B cell (primary cell): ENCODE data around the gene CELF2. TPM values are rescaled to one million over a fixed set of nuclear protein-coding genes. Genes with fewer than 3 reads are reported as not detected.
A peak's percentile ranks its signal among the peaks of the same experiment; 100 is the strongest.

Experiments
- ATAC-seq: fragments of 200-7000 bp; cut with Tn5 transposase; one replicate; pipeline ENCODE4 v1.10.0; 2021; ENCODE audit warnings: low read depth, mild to moderate bottlenecking, moderate number of reproducible peaks, moderate library complexity
- CTCF ChIA-PET: fragments of 350-600 bp; sonication (Branson Sonifier 250); formaldehyde crosslinking; loops from one replicate; lab custom pipeline; 2021; ENCODE audit warnings: antibody characterized with exemption, inconsistent platforms; lab: Charles Lee
- POLR2A ChIA-PET: fragments of 350-600 bp; sonication (Branson Sonifier 250); formaldehyde crosslinking; loops from one replicate; lab custom pipeline; 2021; ENCODE audit warnings: antibody characterized with exemption; lab: Charles Lee
- DNase-seq: peaks from one replicate; pipeline ENCODE4 v3.0.0; 2013
- H2AFZ ChIP-seq: 2 replicates; pipeline ENCODE4 v1.6.1; 2012; ENCODE audit warnings: mild to moderate bottlenecking, low read depth, low read length; ENCODE audit not compliant: insufficient read depth, poor library complexity, severe bottlenecking
- H3K27ac ChIP-seq, 2 donors: 1 replicate in 1 of 2; 2 replicates in 1 of 2; pipeline ENCODE4 v1.5.1; 2012 to 2013; ENCODE audit warnings: low read length in 2 of 2, mild to moderate bottlenecking in 2 of 2, moderate library complexity in 1 of 2
- H3K27me3 ChIP-seq, 4 experiments: fragments of 200-600 bp in 1 of 4; sonication (generic) in 1 of 4; replicated peaks in 1 of 4; 1 replicate in 2 of 4; 2 replicates in 2 of 4; pipeline versions ENCODE4 v1.6.1 to v1.7.0; 2013 to 2016; ENCODE audit warnings: low read length in 3 of 4, mild to moderate bottlenecking in 2 of 4, mixed read lengths in 1 of 4, moderate library complexity in 1 of 4; ENCODE audit not compliant: insufficient read depth in 4 of 4, control insufficient read depth in 3 of 4; ENCODE audit errors: control extremely low read depth in 1 of 4
- H3K36me3 ChIP-seq, 2 experiments: replicated peaks in 1 of 2; 1 replicate in 1 of 2; 2 replicates in 1 of 2; pipeline versions ENCODE4 v1.6.1 to v1.7.1; 2013; ENCODE audit warnings: low read length in 1 of 2; ENCODE audit not compliant: insufficient read depth in 2 of 2, control insufficient read depth in 1 of 2; ENCODE audit errors: control extremely low read depth in 1 of 2, extremely low read depth in 1 of 2
- H3K4me1 ChIP-seq, 2 donors: fragments of 200-600 bp in 1 of 2; sonication (generic) in 1 of 2; 1 replicate in 1 of 2; 2 replicates in 1 of 2; pipeline versions ENCODE4 v1.5.1 to v1.6.1; 2013 to 2017; ENCODE audit warnings: low read length in 2 of 2; ENCODE audit not compliant: control insufficient read depth in 2 of 2, insufficient read depth in 2 of 2
- H3K4me2 ChIP-seq: replicated peaks from 2 replicates; pipeline ENCODE3; 2012; ENCODE audit warnings: mild to moderate bottlenecking, low read depth, low read length; ENCODE audit not compliant: poor library complexity, severe bottlenecking
- H3K4me3 ChIP-seq, 5 experiments: fragments of 200-600 bp in 1 of 5; sonication (generic) in 1 of 5; 1 replicate in 3 of 5; 2 replicates in 2 of 5; pipeline versions ENCODE4 v1.5.1 to v1.7.0; 2011 to 2016; ENCODE audit warnings: low read length in 4 of 5, mild to moderate bottlenecking in 4 of 5, low read depth in 2 of 5, control low read depth in 1 of 5, moderate library complexity in 1 of 5; ENCODE audit not compliant: insufficient read depth in 1 of 5; ENCODE audit errors: control extremely low read depth in 1 of 5, extremely low read depth in 1 of 5
- H3K79me2 ChIP-seq: fragments of 200-600 bp; sonication (generic); one replicate; pipeline ENCODE4 v1.6.0; 2016; ENCODE audit warnings: low read length; ENCODE audit not compliant: control insufficient read depth, insufficient read depth
- H3K9ac ChIP-seq: fragments of 200-600 bp; sonication (generic); 2 replicates; pipeline ENCODE4 v1.6.1; 2017; ENCODE audit warnings: mild to moderate bottlenecking, low read length, moderate library complexity
- H3K9me3 ChIP-seq, 3 donors: one replicate each; pipeline versions ENCODE4 v1.6.1 to v1.7.1; 2013; ENCODE audit warnings: low read length in 2 of 3; ENCODE audit not compliant: control insufficient read depth in 2 of 3, insufficient read depth in 1 of 3; ENCODE audit errors: control extremely low read depth in 1 of 3
- H4K20me1 ChIP-seq: 2 replicates; pipeline ENCODE4 v1.6.0; 2012; ENCODE audit warnings: mild to moderate bottlenecking, low read length; ENCODE audit not compliant: insufficient read depth, control insufficient read depth, poor library complexity, severe bottlenecking
- H3K27ac Mint-ChIP-seq: one replicate; pipeline ENCODE4 v1.8.0; 2021; ENCODE audit warnings: mixed read lengths
- H3K27me3 Mint-ChIP-seq: one replicate; pipeline ENCODE4 v1.8.0; 2021; ENCODE audit warnings: mixed read lengths
- H3K4me1 Mint-ChIP-seq: one replicate; pipeline ENCODE4 v1.8.0; 2021; ENCODE audit warnings: mixed read lengths
- H3K4me3 Mint-ChIP-seq: one replicate; pipeline ENCODE4 v1.8.0; 2021; ENCODE audit warnings: mixed read lengths
- H3K9me3 Mint-ChIP-seq: one replicate; pipeline ENCODE4 v1.8.0; 2022; ENCODE audit warnings: mixed read lengths; ENCODE audit not compliant: insufficient read depth
- CTCF ChIP-seq: fragments of 200-600 bp; IDR thresholded peaks from one replicate; pipeline ENCODE4 v1.8.0; 2022; ENCODE audit warnings: antibody characterized with exemption, mild to moderate bottlenecking
- EZH2 ChIP-seq: IDR thresholded peaks from 2 replicates; pipeline ENCODE4 v1.6.1; 2012; ENCODE audit warnings: borderline replicate concordance, low read depth, mild to moderate bottlenecking, moderate library complexity, low read length; ENCODE audit not compliant: insufficient read depth, poor library complexity, severe bottlenecking
- WGBS: methylation state at CpG from one replicate; pipeline ENCODE4 v1.1.5; 2013; ENCODE audit warnings: missing lambda C conversion rate; ENCODE audit not compliant: insufficient coverage; 5-methylcytosine and 5-hydroxymethylcytosine counted together
- intact Hi-C: fragments of 100-400 bp; cut with micrococcal nuclease; formaldehyde crosslinking; loops from one replicate; pipeline ENCODE4 v1.10.0; 2022
- polyA plus RNA-seq: library from polyadenylated mRNA; depleted of rRNA; stranded (reverse); fragments of >200 nt; gene quantifications from 2 replicates; pipeline ENCODE4 v1.2.3, GENCODE V29; 2012
- total RNA-seq, 2 donors: library from RNA; stranded (reverse); fragments of 120-200 nt in 1 of 2; gene quantifications; 1 replicate in 1 of 2; 2 replicates in 1 of 2; pipeline versions ENCODE4 v1.2.3 to v1.2.4, GENCODE V29; 2013 to 2022

The CELF2 gene
- total and polyA plus RNA-seq, 2 donors (not counting 1 experiment from before 2014, with no cell fraction given) = 59.5 to 112 TPM

GRCh38 chr10:11098666-11099065, 81.0 kb downstream of the CELF2 start:
- 94% methylated on average over 7 of the region's 10 CpGs for WGBS
- DNase-seq (no peak), ATAC-seq (no peak)
- H3K9ac ChIP-seq = no peak overlapping the region
- no peak overlapping the region for H3K4me3 Mint-ChIP-seq
- TF ChIP-seq EZH2 (no peak), CTCF (no peak)
- H2AFZ ChIP-seq = no peak overlapping the region
- ChIA-PET POLR2A (no interaction called here), CTCF (interaction anchor here (1.0 kb wide), 1 partner anchor 80 kb away, joined by 3 read pairs; no protein-coding TSS in a partner anchor)
- intact Hi-C loops = no loop called here
- H3K27ac Mint-ChIP-seq = no peak overlapping the region
- no peaks in the 10 kb centered on the region for H3K9me3 ChIP-seq
- no peak overlapping the region for H3K4me2 ChIP-seq
- H3K27ac ChIP-seq = no peak overlapping the region
- no peaks in the 10 kb centered on the region for H3K36me3 ChIP-seq
- H3K9me3 Mint-ChIP-seq = no peaks in the 10 kb centered on the region
- peaks cover 0 to 5% of the 10 kb centered on the region in 2 donors for H3K4me1 ChIP-seq
- peaks cover 27% of the 10 kb centered on the region for H3K27me3 Mint-ChIP-seq
- H3K27me3 ChIP-seq = peaks cover 0 to 3% (median 0%) of the 10 kb centered on the region in 4 experiments
- H3K4me1 Mint-ChIP-seq = peaks cover 9% of the 10 kb centered on the region
- no peaks in the 10 kb centered on the region for H4K20me1 ChIP-seq
- H3K4me3 ChIP-seq = no peak overlapping the region
- H3K79me2 ChIP-seq = no peaks in the 10 kb centered on the region

DNA sequence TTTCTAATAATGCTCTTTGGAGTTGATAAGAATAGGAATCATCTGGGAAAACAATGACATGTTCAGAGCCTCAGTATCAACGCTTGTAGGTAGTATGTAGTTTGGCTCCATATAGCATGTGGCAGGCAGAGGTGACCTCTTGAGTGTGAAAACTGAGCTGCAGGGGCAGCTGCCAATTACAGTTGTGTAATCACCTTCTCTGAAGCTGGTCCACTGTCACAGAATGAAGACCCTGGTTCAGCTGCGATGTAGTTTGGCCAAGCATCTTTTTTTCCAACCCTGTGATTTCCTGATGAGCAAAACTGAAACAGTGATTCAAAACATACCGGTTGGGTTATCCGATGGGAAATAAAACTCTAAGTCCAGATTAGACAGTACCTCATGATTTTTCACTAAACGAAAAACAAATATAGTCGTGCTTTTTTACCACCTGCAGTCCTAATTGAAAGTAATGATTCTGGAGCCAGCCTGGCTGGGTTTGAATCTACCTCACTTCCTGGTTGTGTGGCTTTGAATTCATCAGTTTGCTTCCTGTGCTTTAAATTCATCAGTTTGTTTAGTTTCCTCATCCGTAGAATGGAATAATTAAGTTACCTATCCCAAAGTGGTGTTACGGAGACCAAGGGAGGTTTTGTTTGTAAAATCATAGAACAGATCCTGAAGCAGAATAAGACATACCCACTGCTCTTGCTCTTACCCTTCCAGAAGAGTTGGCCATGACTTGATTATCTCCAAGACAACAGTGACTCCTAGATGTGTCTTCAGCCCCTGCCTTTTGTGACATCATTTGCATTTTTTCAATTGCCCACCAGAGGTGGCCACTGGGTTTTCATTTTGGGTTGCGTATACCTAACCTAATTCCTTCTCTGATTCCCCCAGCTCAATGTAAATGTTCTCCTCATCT, 87.4 kb downstream of the CELF2 start:
- 74% methylated on average over 5 of the region's 9 CpGs for WGBS
- peaks cover 18% of the 10 kb centered on the region for H3K4me1 Mint-ChIP-seq
- Histone ChIP-seq H4K20me1 (no peaks in the 10 kb centered on the region), H2AFZ (no peak overlapping the region), H3K9me3 (no peaks in the 10 kb centered on the region), H3K36me3 (no peaks in the 10 kb centered on the region), H3K27ac (no peak overlapping the region), H3K4me1 (peaks cover 0 to 4% of the 10 kb centered on the region in 2 donors), H3K79me2 (no peaks in the 10 kb centered on the region), H3K4me3 (no peak overlapping the region), H3K27me3 (no peaks in the 10 kb centered on the region), H3K9ac (no peak overlapping the region), H3K4me2 (peak overlapping the region; percentile 2)
- H3K4me3 Mint-ChIP-seq = no peak overlapping the region
- DNase-seq = no peak
- POLR2A ChIA-PET = no interaction called here
- CTCF ChIA-PET = no interaction called here
- no peak for TF ChIP-seq EZH2
- no peak for TF ChIP-seq CTCF
- no peaks in the 10 kb centered on the region for H3K9me3 Mint-ChIP-seq
- intact Hi-C loops = no loop called here
- ATAC-seq = peak; percentile 10
- H3K27me3 Mint-ChIP-seq = peaks cover 11% of the 10 kb centered on the region
- no peak overlapping the region for H3K27ac Mint-ChIP-seq
